Measurements from ENCODE around the gene SLC38A3.

Gene SLC38A3

DNA sequence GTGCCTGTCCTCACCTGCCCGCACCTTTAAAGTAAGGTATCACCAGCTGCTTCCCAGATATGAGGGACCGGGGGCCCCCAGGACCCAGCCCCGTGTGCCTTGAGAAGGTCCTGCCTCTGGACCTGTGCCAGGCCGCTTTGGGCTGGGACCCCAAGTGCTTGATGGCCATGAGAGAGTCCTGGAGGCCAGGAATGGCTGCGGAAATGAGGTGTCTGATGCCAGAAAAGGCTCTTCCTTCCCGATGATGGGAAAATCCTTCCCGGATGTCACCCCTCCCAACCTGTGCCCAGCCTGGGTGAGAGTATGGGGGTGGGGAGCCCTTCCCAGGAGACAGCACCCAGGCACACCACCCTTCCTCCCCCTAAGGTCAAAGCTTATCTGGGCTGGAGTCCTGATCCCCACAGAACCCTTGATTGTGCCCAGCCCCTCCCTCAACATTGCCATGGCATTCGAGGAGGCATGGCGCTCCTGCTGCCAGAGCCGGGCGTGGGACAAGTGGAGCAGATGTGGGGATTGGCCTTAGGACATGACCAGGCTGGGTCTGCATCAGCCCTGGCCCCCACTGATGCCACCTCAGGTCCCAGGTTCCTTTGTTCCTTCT lies 35.7 kb upstream of the SLC38A3 start:
- DNase-seq, result no peak

DNA sequence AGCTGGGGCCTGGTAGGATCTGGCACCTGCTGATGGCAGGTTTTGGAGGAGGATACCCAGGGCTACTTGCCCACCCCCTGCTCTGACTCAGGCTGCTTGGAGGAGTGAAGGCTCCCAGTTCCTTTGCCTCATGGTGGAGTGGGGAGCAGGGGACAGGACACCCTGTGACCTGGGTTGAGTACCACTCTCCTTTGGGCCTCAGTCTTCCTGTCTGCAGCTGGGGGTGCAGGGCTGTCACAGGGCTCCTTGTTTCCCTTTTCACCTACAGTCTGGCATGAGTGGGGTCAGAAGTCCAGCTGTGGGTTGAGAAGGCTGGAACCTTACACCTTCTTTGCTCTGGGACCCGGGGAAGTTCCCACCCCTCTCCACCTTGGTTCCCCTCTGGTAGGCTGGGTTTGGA lies 35.2 kb upstream of the SLC38A3 start:
- DNase-seq, result no peak

DNA sequence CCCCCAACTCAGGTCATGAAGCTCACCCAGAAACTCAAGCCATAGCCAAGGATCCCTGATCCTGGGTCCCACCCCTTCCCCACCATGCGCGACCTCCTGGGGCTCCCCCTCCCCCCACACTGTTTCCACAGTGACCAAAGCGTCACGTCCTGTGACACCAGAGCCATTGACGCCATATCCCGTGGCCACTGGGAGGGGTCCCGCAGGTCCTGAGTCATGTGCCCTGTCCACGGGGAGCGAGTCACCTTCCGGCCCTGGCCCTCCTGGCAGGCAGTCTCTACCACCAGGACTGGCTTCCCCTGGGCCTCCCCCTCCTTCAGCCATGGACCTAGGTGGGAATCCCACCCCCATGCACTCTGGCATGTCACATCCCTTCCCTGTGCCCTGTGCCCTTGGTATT lies 34.4 kb upstream of the SLC38A3 start:
- DNase-seq, result no peak

DNA sequence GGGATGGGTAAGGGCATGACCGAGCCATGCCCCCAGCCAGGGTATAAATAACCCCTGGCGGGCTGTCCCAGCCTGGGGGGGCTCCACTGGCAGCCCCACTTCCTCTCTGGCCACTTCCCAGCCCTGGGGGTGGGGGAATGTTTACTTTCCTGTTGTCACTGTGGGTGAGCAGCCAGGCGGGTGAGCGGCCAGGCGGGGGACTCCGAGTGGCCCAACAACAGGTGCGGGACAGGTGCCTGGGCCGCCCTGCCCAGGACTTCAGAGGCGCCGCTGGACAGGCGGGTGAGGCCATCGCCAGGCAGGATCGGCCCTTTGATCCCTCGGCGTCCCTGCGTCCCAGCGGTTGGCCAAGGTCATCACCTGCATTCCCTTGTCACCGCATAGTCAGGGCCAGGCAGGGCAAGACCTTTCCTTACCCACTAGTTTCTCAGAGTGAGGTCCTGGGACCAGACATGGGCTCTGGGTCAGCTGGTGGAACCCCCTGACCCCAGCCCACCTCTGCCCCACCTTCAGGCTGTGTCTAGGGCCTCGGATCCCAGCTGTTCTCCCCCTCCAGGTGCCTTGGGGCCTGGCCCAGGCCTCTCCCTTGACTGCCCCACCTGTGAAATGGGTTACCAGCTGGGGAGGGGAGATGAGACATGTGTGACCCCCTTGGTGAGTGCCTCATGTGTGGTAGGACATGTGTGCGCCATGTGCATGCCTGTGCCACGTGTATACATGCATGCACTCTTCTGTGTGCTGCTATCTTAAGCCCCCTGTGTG lies 33.4 kb upstream of the SLC38A3 start:
- DNase-seq, result no peak

GRCh38 chr3:50172626-50173220 lies 32.3 kb upstream of the SLC38A3 start:
- no peak for DNase-seq

GRCh38 chr3:50173685-50174516 lies 31.2 kb upstream of the SLC38A3 start:
- DNase-seq, result no peak

DNA sequence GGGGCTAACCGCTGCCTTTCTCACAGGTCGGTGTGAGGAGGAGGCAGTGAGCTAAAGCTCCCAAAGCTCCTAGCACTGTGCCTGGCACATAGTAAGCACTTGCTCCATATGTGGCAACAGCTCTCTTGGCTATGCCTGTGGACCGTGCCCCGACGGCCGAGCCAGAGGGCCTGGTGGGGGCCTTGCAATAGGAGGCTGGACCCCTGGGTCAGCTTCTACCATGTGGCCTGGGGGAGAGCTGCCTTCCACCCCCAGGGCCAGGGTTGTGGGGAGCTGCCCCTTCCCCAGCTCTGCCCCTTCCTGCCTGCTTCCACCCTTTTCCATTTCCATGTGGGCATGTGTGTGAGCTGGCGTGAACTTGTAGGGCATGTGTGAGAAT lies 30.6 kb upstream of the SLC38A3 start:
- DNase-seq, result no peak

GRCh38 chr3:50174947-50175524 lies 30.0 kb upstream of the SLC38A3 start:
- no peak for DNase-seq

- DNase-seq, result no peak
Observed at GRCh38 chr3:50177346-50177745, 27.7 kb upstream of the SLC38A3 start.

DNA sequence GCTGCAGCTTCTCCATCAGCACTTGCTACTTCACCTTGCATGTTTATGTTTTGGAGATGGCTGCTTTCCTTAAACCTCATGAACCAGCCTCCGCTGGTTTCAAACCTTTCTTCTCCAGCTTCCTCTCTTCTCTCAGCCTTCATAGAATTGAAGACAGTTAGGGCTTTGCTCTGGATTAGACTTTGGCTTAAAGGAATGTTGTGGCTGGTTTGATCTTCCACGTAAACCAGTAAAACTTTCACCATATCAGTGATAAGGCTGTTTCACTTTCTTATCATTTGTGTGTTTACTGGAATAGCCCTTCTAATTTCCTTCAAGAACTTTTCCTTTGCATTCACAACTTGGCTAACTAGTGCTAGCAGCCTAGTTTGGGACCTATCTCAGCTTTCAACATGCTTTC lies 25.4 kb upstream of the SLC38A3 start:
- no peak for DNase-seq

GRCh38 chr3:50181985-50182384 lies 23.1 kb upstream of the SLC38A3 start:
- no peak for DNase-seq

DNA sequence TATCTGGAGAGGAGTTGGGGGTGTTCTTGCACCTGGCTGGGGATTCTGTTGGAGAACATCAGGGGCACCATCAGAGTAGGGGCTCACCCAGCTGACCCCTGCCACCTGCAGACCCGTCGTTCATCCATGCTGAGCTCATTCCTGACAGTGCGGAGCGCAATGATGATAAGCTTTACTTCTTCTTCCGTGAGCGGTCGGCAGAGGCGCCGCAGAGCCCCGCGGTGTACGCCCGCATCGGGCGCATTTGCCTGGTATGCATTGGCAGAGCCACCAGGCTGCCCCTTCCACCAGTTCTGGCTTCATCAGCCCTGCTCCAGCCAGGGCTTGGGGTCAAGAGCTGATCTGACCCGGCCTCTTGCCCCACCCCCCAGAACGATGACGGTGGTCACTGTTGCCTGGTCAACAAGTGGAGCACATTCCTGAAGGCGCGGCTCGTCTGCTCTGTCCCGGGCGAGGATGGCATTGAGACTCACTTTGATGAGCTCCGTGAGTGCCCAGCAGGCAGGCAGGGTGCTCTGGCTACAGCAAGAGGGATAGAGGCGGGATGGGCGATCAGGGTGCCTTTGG lies 22.5 kb upstream of the SLC38A3 start:
- no peak for DNase-seq

DNA sequence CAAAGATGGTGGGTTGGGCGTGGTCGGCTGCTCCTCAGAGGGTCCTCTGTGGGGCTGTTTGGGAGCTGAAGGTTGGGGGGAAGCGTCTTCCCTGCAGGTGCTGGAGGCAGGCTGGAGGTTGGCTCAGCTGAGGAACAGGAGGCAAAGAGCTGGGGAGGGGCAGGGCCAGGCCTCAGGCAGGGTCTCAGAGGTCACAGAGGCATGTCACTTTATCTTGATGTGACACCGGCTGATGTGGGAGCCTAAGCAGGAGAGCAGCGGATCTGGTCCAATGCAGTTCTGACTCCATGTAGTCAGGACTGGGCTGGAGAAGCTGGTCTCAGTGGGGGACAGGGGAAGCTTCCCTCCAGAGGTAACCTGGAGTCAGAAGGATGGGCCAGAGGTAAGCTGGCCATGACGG lies 21.3 kb upstream of the SLC38A3 start:
- no peak for DNase-seq

DNA sequence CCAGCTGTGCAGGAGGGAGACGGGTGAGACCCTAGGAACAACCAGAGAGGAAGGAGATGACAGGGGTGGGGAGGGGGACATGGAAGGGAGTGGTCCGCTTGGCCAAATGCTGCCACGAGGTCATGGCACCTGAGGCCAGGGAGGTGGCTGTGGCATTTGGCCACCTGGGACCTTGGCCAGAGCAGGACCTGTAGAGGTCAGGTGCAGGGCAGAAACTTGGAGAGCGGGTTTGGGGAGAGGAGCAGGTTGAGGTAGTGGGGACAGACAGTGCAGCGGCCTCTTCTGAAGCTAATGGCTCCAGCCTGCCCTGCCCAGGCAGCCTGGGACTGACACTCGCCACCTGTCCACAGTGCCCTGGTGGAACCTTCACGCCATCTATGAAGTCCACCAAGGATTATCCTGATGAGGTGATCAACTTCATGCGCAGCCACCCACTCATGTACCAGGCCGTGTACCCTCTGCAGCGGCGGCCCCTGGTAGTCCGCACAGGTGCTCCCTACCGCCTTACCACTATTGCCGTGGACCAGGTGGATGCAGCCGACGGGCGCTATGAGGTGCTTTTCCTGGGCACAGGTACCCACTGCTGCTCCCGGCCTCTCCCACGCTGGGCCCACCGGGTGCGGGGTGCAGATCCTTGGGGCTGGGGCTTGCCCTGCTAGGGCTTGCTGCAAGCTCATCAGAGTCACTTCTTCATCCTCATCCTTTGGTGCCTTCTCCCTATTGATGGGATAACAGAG lies 20.7 kb upstream of the SLC38A3 start:
- no peak for DNase-seq

DNA sequence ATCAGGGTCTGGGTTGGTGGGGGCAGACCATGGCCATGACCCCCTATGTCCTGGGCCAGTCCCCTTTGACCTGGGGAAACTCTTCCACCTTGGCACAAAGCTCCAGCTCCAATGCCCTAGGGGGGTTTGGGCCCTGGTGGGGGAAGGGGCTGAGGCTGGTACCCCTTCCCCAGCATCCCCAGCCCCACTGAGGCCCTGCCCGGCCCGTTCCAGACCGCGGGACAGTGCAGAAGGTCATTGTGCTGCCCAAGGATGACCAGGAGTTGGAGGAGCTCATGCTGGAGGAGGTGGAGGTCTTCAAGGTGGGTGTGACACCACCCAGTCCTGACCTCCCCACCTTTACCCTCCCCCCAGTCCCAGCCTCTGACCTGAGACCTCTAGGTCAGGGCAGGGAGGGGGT lies 19.8 kb upstream of the SLC38A3 start:
- DNase-seq, result no peak

DNA sequence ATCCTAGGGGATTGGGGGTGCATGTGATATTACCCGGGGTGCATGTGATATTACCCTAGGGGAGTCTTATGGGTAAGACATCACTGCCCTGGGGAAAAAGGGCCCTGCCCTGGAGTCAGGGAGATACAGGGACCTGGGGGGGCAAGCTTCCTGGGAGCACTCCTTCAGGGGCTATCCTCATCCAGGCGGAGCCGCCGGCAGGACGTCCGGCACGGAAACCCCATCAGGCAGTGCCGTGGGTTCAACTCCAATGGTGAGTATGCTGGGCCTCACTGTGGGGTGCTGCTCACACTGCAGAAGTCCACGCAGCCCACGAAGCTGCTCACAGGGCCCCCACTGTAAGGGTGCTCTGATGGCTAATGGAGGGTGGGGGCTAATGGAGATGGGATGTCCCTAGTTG lies 19.0 kb upstream of the SLC38A3 start:
- no peak for DNase-seq

DNA sequence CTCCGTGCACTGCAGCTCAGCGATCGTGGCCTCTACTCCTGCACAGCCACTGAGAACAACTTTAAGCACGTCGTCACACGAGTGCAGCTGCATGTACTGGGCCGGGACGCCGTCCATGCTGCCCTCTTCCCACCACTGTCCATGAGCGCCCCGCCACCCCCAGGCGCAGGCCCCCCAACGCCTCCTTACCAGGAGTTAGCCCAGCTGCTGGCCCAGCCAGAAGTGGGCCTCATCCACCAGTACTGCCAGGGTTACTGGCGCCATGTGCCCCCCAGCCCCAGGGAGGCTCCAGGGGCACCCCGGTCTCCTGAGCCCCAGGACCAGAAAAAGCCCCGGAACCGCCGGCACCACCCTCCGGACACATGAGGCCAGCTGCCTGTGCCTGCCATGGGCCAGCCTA lies 17.3 kb upstream of the SLC38A3 start:
- DNase-seq, result no peak

DNA sequence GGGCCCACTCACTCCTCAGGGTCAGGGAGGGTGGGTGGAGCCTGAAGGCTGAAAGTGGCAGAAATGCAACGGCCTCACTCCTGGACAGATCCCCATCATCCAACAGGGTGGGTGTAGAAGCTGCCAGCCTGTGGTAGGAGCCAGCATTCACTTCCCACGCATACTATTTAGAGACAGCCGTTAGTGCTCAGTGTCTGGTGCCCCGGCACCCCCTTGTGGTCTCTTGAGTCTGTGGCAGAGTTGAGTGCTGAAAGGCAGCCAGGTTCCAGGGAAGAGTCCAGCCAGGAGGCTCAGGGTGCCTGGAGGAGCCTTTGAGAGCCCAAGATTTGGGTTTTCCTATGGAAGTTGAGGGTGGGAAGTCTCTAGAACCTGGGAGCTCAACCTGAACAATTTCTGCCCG lies 15.8 kb upstream of the SLC38A3 start:
- DNase-seq, result no peak

DNA sequence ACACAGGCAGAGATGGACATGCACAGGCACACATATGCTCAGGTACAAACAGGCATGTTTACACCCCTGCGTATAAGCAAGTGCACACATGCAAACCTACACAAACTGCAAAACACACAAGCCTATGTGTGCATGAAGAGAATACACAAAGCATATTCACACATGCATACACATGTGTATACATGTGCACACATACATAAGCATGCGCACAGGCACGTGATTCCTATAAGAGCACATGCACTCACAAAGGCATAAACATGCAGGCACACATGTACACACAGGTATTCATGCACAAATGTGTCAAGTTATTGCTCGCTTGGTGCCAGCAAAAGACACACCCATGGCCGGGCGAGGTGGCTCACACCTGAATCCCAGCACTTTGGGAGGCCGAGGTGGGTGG lies 15.1 kb upstream of the SLC38A3 start:
- no peak for DNase-seq

GRCh38 chr3:50190936-50191660 lies 14.0 kb upstream of the SLC38A3 start, which contains the start of gene GNAT1:
TSS of gene GNAT1 (plus strand) at chr3:50191610. CDS start at chr3:50191726, 116 bp downstream.
- DNase-seq, result no peak

DNA sequence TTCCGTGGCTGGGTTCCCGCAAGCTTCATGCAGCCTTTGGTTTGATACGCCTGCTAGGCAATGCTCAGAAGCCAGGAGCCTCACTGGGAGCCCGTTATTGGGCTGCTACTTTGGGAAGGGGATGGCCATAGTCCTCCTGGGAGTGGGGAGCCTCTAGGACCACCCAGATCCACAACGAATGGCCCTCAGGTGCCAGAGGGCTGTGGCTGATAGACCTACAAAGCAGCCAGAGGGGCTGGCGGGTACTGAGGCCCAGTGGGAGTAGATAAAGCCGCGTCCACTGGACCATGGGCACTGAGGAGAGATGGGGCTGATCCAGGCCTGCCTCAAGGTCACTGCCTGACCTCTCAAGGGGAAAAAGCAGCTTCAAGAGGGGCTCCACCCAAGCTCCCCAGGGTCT lies 12.9 kb upstream of the SLC38A3 start:
- no peak for DNase-seq
